Measurements from ENCODE around the gene ZMYND19.

The ZMYND19 gene

DNA sequence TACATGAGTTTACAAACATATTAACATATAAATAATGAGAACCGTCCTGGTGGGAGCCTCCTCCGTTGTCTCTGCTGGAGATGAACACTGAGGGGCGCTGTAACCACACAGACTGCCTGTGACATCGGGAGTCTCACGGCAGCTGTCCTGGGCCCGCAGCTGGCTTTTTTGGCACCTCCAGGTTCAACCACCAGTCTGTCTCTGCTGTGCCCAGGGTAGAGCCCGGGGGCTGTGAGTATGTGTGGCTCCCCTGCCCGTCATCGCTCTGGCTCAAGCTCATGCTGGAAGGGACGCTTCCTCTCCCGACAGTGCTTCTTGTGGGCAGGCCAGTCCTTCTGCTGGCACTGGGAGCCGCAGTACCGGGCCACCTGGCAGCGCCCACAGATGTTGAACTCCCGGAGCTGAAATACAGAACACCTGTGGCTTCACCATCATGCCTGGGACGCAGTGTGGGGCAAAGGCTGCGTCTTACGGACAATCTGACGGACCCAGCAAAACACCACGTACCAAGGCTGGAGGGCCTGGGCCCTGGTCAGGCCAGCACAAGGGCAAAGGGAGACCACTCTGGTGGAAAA is 7.9 kb downstream of the ZMYND19 start:
- Histone ChIP-seq H3K23ac (ENCODE audit: low read depth, low read length, poor library complexity) (no peak overlapping the region), H2BK12ac (ENCODE audit: low read length) (no peak overlapping the region), H2BK15ac (ENCODE audit: low read length) (no peak overlapping the region), H3K14ac (ENCODE audit: low read length) (no peak overlapping the region), H3K9ac (ENCODE audit: low read depth, low read length, poor library complexity) (peak overlapping the region; percentile 54), H2AFZ (ENCODE audit: low read length) (no peak overlapping the region), H3K4ac (ENCODE audit: low read length) (no peak overlapping the region), H2AK5ac (ENCODE audit: low read depth, low read length) (no peak overlapping the region), H2BK5ac (ENCODE audit: low read length) (no peak overlapping the region), H3K27ac (replicated peaks; ENCODE audit: low read length) (no peak overlapping the region), H3K36me3 (replicated peaks in 1 of 2; ENCODE audit: control insufficient read depth in 2 of 2, insufficient read depth in 2 of 2, low read length in 2 of 2) (peaks cover 49 to 71% of the 10 kb centered on the region in 2 donors), H3K18ac (ENCODE audit: low read length) (no peak overlapping the region), H4K91ac (ENCODE audit: low read depth, low read length, poor library complexity) (no peak overlapping the region), H2BK120ac (ENCODE audit: low read depth, low read length) (no peak overlapping the region), H3K4me1 (ENCODE audit: control insufficient read depth in 2 of 2, insufficient read depth in 1 of 2, low read depth in 1 of 2, low read length in 2 of 2) (peaks cover 4 to 6% of the 10 kb centered on the region in 2 donors), H3K79me1 (ENCODE audit: low read depth, low read length) (peaks cover 9% of the 10 kb centered on the region), H4K8ac (ENCODE audit: low read depth, low read length) (no peak overlapping the region), H3K4me2 (ENCODE audit: insufficient read depth, low read length, poor library complexity, severe bottlenecking) (no peak overlapping the region), H3K4me3 (ENCODE audit: low read length in 2 of 2) (no peak overlapping the region), H3K9me3 (replicated peaks in 1 of 2; ENCODE audit: control insufficient read depth in 2 of 2, insufficient read depth in 1 of 2, low read depth in 1 of 2, low read length in 2 of 2) (no peaks in the 10 kb centered on the region), H3K27me3 (ENCODE audit: control insufficient read depth in 3 of 3, insufficient read depth in 3 of 3, low read depth in 1 of 3, low read length in 3 of 3) (no peaks in the 10 kb centered on the region)
- no CpG with 5 or more reads among the region's 20 CpGs for WGBS, 2 donors (ENCODE audit: extremely low coverage in 2 of 2, insufficient read length in 2 of 2, insufficient replicate concordance in 1 of 2)
- no peak for DNase-seq (ENCODE audit: low spot score)

DNA sequence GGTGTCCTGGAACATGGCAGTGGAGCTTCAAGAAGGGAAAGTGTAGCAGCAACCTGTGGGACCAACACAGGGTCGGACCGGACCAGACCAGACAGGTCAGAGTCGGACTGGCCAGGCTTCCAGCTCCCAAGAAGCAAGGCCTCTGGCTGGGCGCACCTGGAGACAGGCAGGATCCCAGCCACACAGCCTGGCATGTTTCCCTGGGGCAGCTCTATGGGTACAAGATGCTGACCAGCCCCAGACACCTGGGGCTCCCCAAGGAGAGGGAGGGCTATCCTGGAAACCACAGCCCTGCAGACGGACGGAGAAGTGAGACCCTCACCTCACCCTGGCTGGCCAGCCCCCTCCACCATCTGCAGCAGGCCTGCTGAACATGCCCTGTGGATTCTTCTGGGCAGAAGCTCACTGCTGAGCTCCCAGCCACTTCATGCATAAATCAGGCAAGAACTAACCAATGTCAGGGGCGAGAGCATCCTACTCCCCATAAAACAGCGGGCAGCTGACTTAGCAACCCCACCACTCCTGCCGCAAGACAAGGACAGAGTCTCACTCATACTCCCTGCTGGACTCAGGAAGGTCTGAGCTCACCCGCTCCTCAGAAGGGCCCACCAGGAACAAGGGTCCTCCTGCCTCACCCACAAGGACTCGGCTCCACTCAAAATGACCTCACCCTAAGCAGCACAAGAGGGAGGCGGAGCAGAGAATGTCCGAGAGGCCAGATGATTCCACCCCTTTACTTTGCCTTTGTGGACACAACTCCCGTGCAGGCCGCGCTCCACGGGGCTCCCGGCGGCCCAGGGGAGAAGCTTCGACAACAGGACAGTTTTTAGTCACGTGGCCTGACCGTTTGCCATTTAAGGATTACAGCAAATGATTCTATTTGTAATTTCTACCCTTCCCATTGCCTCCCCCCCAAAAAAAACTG is 8.7 kb downstream of the ZMYND19 start:
- Histone ChIP-seq H3K4ac (ENCODE audit: low read length) (no peak overlapping the region), H3K27ac (replicated peaks; ENCODE audit: low read length) (no peak overlapping the region), H3K4me3 (ENCODE audit: low read length in 2 of 2) (no peak overlapping the region), H2AK5ac (ENCODE audit: low read depth, low read length) (no peak overlapping the region), H2BK15ac (ENCODE audit: low read length) (no peak overlapping the region), H2BK5ac (ENCODE audit: low read length) (no peak overlapping the region), H4K8ac (ENCODE audit: low read depth, low read length) (peak overlapping the region; percentile 30), H3K9ac (ENCODE audit: low read depth, low read length, poor library complexity) (no peak overlapping the region), H3K27me3 (ENCODE audit: control insufficient read depth in 3 of 3, insufficient read depth in 3 of 3, low read depth in 1 of 3, low read length in 3 of 3) (no peaks in the 10 kb centered on the region), H3K36me3 (replicated peaks in 1 of 2; ENCODE audit: control insufficient read depth in 2 of 2, insufficient read depth in 2 of 2, low read length in 2 of 2) (peaks cover 44 to 70% of the 10 kb centered on the region in 2 donors), H2AFZ (ENCODE audit: low read length) (no peak overlapping the region), H3K79me1 (ENCODE audit: low read depth, low read length) (peaks cover 9% of the 10 kb centered on the region), H2BK120ac (ENCODE audit: low read depth, low read length) (no peak overlapping the region), H2BK12ac (ENCODE audit: low read length) (no peak overlapping the region), H3K14ac (ENCODE audit: low read length) (no peak overlapping the region), H3K4me2 (ENCODE audit: insufficient read depth, low read length, poor library complexity, severe bottlenecking) (no peak overlapping the region), H4K91ac (ENCODE audit: low read depth, low read length, poor library complexity) (no peak overlapping the region), H3K9me3 (replicated peaks in 1 of 2; ENCODE audit: control insufficient read depth in 2 of 2, insufficient read depth in 1 of 2, low read depth in 1 of 2, low read length in 2 of 2) (no peaks in the 10 kb centered on the region), H3K18ac (ENCODE audit: low read length) (no peak overlapping the region), H3K23ac (ENCODE audit: low read depth, low read length, poor library complexity) (peak overlapping the region; percentile 57), H3K4me1 (ENCODE audit: control insufficient read depth in 2 of 2, insufficient read depth in 1 of 2, low read depth in 1 of 2, low read length in 2 of 2) (peaks cover 6 to 8% of the 10 kb centered on the region in 2 donors)
- DNase-seq (ENCODE audit: low spot score) = no peak
- WGBS, 2 donors (ENCODE audit: extremely low coverage in 2 of 2, insufficient read length in 2 of 2, insufficient replicate concordance in 1 of 2) = no CpG with 5 or more reads among the region's 22 CpGs

DNA sequence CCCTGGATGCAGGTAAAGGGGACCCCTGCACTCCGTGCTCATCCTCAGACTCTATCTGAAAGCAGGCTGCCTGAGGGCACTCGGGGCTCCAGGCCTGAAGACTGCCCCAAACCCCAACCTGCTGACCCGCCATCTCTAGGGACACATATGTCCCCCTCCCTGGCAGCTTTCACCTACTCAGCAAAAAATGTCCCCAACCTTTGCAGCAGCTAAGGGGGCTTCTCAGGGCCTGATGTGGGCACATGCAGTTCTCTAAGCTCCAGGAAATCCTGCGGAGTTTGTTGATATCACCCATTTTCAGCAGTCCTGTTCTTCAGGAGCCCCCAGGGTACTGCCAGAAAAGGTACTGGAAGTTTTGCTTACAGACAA is 9.4 kb downstream of the ZMYND19 start:
- no peak overlapping the region for H4K8ac ChIP-seq (ENCODE audit: low read depth, low read length)
- WGBS, 2 donors (ENCODE audit: extremely low coverage in 2 of 2, insufficient read length in 2 of 2, insufficient replicate concordance in 1 of 2) = no CpG with 5 or more reads among the region's 4 CpGs
- no peak overlapping the region for H3K9ac ChIP-seq (ENCODE audit: low read depth, low read length, poor library complexity)
- H2BK12ac ChIP-seq (ENCODE audit: low read length) = no peak overlapping the region
- peaks cover 9% of the 10 kb centered on the region for H3K79me1 ChIP-seq (ENCODE audit: low read depth, low read length)
- no peak overlapping the region for H3K4me2 ChIP-seq (ENCODE audit: insufficient read depth, low read length, poor library complexity, severe bottlenecking)
- no peak overlapping the region for H2AK5ac ChIP-seq (ENCODE audit: low read depth, low read length)
- H3K14ac ChIP-seq (ENCODE audit: low read length) = no peak overlapping the region
- no peak overlapping the region for H3K4ac ChIP-seq (ENCODE audit: low read length)
- H2BK5ac ChIP-seq (ENCODE audit: low read length) = no peak overlapping the region
- peaks cover 6 to 8% of the 10 kb centered on the region in 2 donors for H3K4me1 ChIP-seq (ENCODE audit: control insufficient read depth in 2 of 2, insufficient read depth in 1 of 2, low read depth in 1 of 2, low read length in 2 of 2)
- H3K4me3 ChIP-seq (ENCODE audit: low read length in 2 of 2) = no peak overlapping the region
- no peak overlapping the region for H2BK15ac ChIP-seq (ENCODE audit: low read length)
- no peak overlapping the region for H2AFZ ChIP-seq (ENCODE audit: low read length)
- DNase-seq (ENCODE audit: low spot score) = no peak
- H4K91ac ChIP-seq (ENCODE audit: low read depth, low read length, poor library complexity) = no peak overlapping the region
- no peaks in the 10 kb centered on the region for H3K27me3 ChIP-seq (ENCODE audit: control insufficient read depth in 3 of 3, insufficient read depth in 3 of 3, low read depth in 1 of 3, low read length in 3 of 3)
- H2BK120ac ChIP-seq (ENCODE audit: low read depth, low read length) = no peak overlapping the region
- H3K23ac ChIP-seq (ENCODE audit: low read depth, low read length, poor library complexity) = no peak overlapping the region
- H3K18ac ChIP-seq (ENCODE audit: low read length) = no peak overlapping the region
- no peak overlapping the region for H3K27ac ChIP-seq (replicated peaks; ENCODE audit: low read length)
- H3K36me3 ChIP-seq (replicated peaks in 1 of 2; ENCODE audit: control insufficient read depth in 2 of 2, insufficient read depth in 2 of 2, low read length in 2 of 2) = peaks cover 39 to 69% of the 10 kb centered on the region in 2 donors
- no peaks in the 10 kb centered on the region for H3K9me3 ChIP-seq (replicated peaks in 1 of 2; ENCODE audit: control insufficient read depth in 2 of 2, insufficient read depth in 1 of 2, low read depth in 1 of 2, low read length in 2 of 2)

GRCh38 chr9:137580209-137580953 is 9.9 kb downstream of the ZMYND19 start:
- no peaks in the 10 kb centered on the region for H3K9me3 ChIP-seq (replicated peaks in 1 of 2; ENCODE audit: control insufficient read depth in 2 of 2, insufficient read depth in 1 of 2, low read depth in 1 of 2, low read length in 2 of 2)
- H3K18ac ChIP-seq (ENCODE audit: low read length) = no peak overlapping the region
- H3K23ac ChIP-seq (ENCODE audit: low read depth, low read length, poor library complexity) = no peak overlapping the region
- H3K4ac ChIP-seq (ENCODE audit: low read length) = no peak overlapping the region
- peaks cover 40 to 69% of the 10 kb centered on the region in 2 donors for H3K36me3 ChIP-seq (replicated peaks in 1 of 2; ENCODE audit: control insufficient read depth in 2 of 2, insufficient read depth in 2 of 2, low read length in 2 of 2)
- no peak overlapping the region for H2AK5ac ChIP-seq (ENCODE audit: low read depth, low read length)
- H3K4me1 ChIP-seq (ENCODE audit: control insufficient read depth in 2 of 2, insufficient read depth in 1 of 2, low read depth in 1 of 2, low read length in 2 of 2) = peaks cover 6 to 8% of the 10 kb centered on the region in 2 donors
- no peak overlapping the region for H3K9ac ChIP-seq (ENCODE audit: low read depth, low read length, poor library complexity)
- H4K91ac ChIP-seq (ENCODE audit: low read depth, low read length, poor library complexity) = no peak overlapping the region
- no peak overlapping the region for H2BK12ac ChIP-seq (ENCODE audit: low read length)
- no peak overlapping the region for H2BK5ac ChIP-seq (ENCODE audit: low read length)
- WGBS, 2 donors (ENCODE audit: extremely low coverage in 2 of 2, insufficient read length in 2 of 2, insufficient replicate concordance in 1 of 2) = no CpG with 5 or more reads among the region's 23 CpGs
- H3K4me3 ChIP-seq (ENCODE audit: low read length in 2 of 2) = no peak overlapping the region
- H2AFZ ChIP-seq (ENCODE audit: low read length) = no peak overlapping the region
- no peaks in the 10 kb centered on the region for H3K27me3 ChIP-seq (ENCODE audit: control insufficient read depth in 3 of 3, insufficient read depth in 3 of 3, low read depth in 1 of 3, low read length in 3 of 3)
- H2BK15ac ChIP-seq (ENCODE audit: low read length) = no peak overlapping the region
- H3K79me1 ChIP-seq (ENCODE audit: low read depth, low read length) = peaks cover 10% of the 10 kb centered on the region
- no peak overlapping the region for H3K4me2 ChIP-seq (ENCODE audit: insufficient read depth, low read length, poor library complexity, severe bottlenecking)
- H3K27ac ChIP-seq (replicated peaks; ENCODE audit: low read length) = no peak overlapping the region
- no peak overlapping the region for H3K14ac ChIP-seq (ENCODE audit: low read length)
- no peak for DNase-seq (ENCODE audit: low spot score)
- H2BK120ac ChIP-seq (ENCODE audit: low read depth, low read length) = no peak overlapping the region
- no peak overlapping the region for H4K8ac ChIP-seq (ENCODE audit: low read depth, low read length)
